ENCODE measurements around the gene RAD51B.

GRCh38 chr14:68076451-68076850 lies 256.9 kb downstream of the RAD51B start:
- TF ChIP-seq CTCF (IDR thresholded peaks at IDR 0.05; ENCODE audit: low read length) (no peak), EZH2phosphoT487 (IDR thresholded peaks at IDR 0.05; ENCODE audit: low read length) (no peak)
